A549 (cell line): Measurements from ENCODE around the gene GTF2H1.

ENCODE experiments used
- MYC ChIP-seq: IDR thresholded peaks from 2 replicates; pipeline ENCODE4 v1.6.1; 2012; ENCODE audit warnings: mild to moderate bottlenecking, inconsistent platforms, low read length, improper control_type of control experiment, borderline replicate concordance
- SREBF2 ChIP-seq: fragments of 450-650 bp; IDR thresholded peaks from 2 replicates; pipeline ENCODE4 v1.6.1; 2014; ENCODE audit warnings: mild to moderate bottlenecking, moderate library complexity
- TP53 ChIP-seq: fragments of 250-450 bp; sonication (Bioruptor Pico); IDR thresholded peaks from 2 replicates; pipeline ENCODE4 v1.5.0; 2021; ENCODE audit warnings: mild to moderate bottlenecking, moderate library complexity

GRCh38 chr11:18367431-18367830 is 45.1 kb downstream of the GTF2H1 start:
- TF ChIP-seq TP53 (CRISPR knock-in tag) (no peak), MYC (no peak), SREBF2 (no peak)
